Neural progenitor cell (in vitro differentiated cells): Measurements from ENCODE around the gene NPR3. TPM values are rescaled to one million over a fixed set of nuclear protein-coding genes. Genes with fewer than 3 reads are reported as not detected.

Source experiments
- DNase-seq: peaks from one replicate; pipeline ENCODE4 v3.0.0-alpha.2; 2016; ENCODE audit warnings: low spot score
- H2AFZ ChIP-seq: fragments of 200-600 bp; sonication (generic); replicated peaks from 2 replicates; pipeline ENCODE4 v1.6.1; 2016; ENCODE audit warnings: antibody characterized with exemption
- H3F3A ChIP-seq: fragments of 200-600 bp; sonication (generic); 2 replicates; pipeline ENCODE4 v1.6.1; 2016; ENCODE audit warnings: antibody characterized with exemption, low read depth
- H3K27ac ChIP-seq: fragments of 200-600 bp; sonication (generic); 2 replicates; pipeline ENCODE4 v1.5.1; 2016; ENCODE audit warnings: mild to moderate bottlenecking
- H3K27me3 ChIP-seq: fragments of 200-600 bp; sonication (generic); 2 replicates; pipeline ENCODE4 v1.6.1; 2016; ENCODE audit warnings: mild to moderate bottlenecking, moderate library complexity
- H3K36me3 ChIP-seq: fragments of 200-600 bp; sonication (generic); 2 replicates; pipeline ENCODE4 v1.5.1; 2016
- H3K4me1 ChIP-seq: fragments of 200-600 bp; sonication (generic); 2 replicates; pipeline ENCODE4 v1.6.1; 2016; ENCODE audit warnings: mixed run types
- H3K4me2 ChIP-seq: fragments of 200-600 bp; sonication (generic); 2 replicates; pipeline ENCODE4 v1.6.1; 2016
- H3K4me3 ChIP-seq: fragments of 200-600 bp; sonication (generic); 2 replicates; pipeline ENCODE4 v1.5.1; 2016
- H3K79me2 ChIP-seq: fragments of 200-600 bp; sonication (generic); 2 replicates; pipeline ENCODE4 v1.6.1; 2016; ENCODE audit warnings: low read depth
- H3K9ac ChIP-seq: fragments of 200-600 bp; sonication (generic); 2 replicates; pipeline ENCODE4 v1.6.1; 2016
- H3K9me3 ChIP-seq: fragments of 200-600 bp; sonication (generic); 2 replicates; pipeline ENCODE4 v1.5.1; 2016; ENCODE audit warnings: low read depth
- H4K20me1 ChIP-seq: fragments of 200-600 bp; sonication (generic); 2 replicates; pipeline ENCODE4 v1.6.1; 2016; ENCODE audit warnings: low read depth
- H3K27ac Mint-ChIP-seq: 3 replicates; pipeline ENCODE4 v1.8.0; 2021; ENCODE audit warnings: mixed read lengths
- H3K27me3 Mint-ChIP-seq: 2 replicates; pipeline ENCODE4 v1.8.0; 2022; ENCODE audit warnings: low read depth, mild to moderate bottlenecking, inconsistent platforms, moderate library complexity, mixed read lengths; ENCODE audit not compliant: insufficient read depth
- H3K36me3 Mint-ChIP-seq: 3 replicates; pipeline ENCODE4 v1.8.0; 2021; ENCODE audit warnings: mixed read lengths
- H3K4me1 Mint-ChIP-seq: 3 replicates; pipeline ENCODE4 v1.8.0; 2021; ENCODE audit warnings: mixed read lengths
- H3K4me3 Mint-ChIP-seq: 3 replicates; pipeline ENCODE4 v1.8.0; 2021; ENCODE audit warnings: mild to moderate bottlenecking, moderate library complexity, mixed read lengths
- H3K9me3 Mint-ChIP-seq: 3 replicates; pipeline ENCODE4 v1.8.0; 2020; ENCODE audit warnings: mixed read lengths
- CTCF ChIP-seq: fragments of 200-600 bp; sonication (generic); IDR thresholded peaks from 2 replicates; pipeline ENCODE4 v1.5.1; 2017; ENCODE audit warnings: antibody characterized with exemption, mild to moderate bottlenecking
- EZH2 ChIP-seq: fragments of 200-600 bp; sonication (generic); IDR thresholded peaks from 2 replicates; pipeline ENCODE4 v1.6.1; 2017; ENCODE audit warnings: antibody characterized with exemption, mild to moderate bottlenecking, moderate library complexity
- EZH2phosphoT487 ChIP-seq: fragments of 200-600 bp; sonication (generic); IDR thresholded peaks from 2 replicates; pipeline ENCODE4 v1.6.1; 2017; ENCODE audit warnings: antibody characterized with exemption
- total RNA-seq: library from RNA; depleted of rRNA; stranded (reverse); fragments of >200 nt; gene quantifications from 2 replicates; pipeline ENCODE4 v1.2.3, GENCODE V29; 2015; ENCODE audit warnings: low replicate concordance

The NPR3 gene
- total RNA-seq, 1 donor from 2014 or later, result not detected

GRCh38 chr5:32754284-32754683 lies 43.2 kb downstream of the NPR3 start:
- Histone ChIP-seq H3K4me2 (no peak overlapping the region), H3K4me1 (peaks cover 28% of the 10 kb centered on the region), H3K36me3 (no peaks in the 10 kb centered on the region), H3K4me3 (no peak overlapping the region), H4K20me1 (no peaks in the 10 kb centered on the region), H3K27ac (peak overlapping the region; percentile 46), H3K9ac (no peak overlapping the region), H3K27me3 (no peaks in the 10 kb centered on the region), H2AFZ (no peak overlapping the region), H3K79me2 (no peaks in the 10 kb centered on the region), H3K9me3 (no peaks in the 10 kb centered on the region), H3F3A (peaks cover 15% of the 10 kb centered on the region)
- TF ChIP-seq EZH2phosphoT487 (no peak), CTCF (no peak), EZH2 (no peak)
- DNase-seq, result no peak
- Mint-ChIP-seq H3K27me3 (peaks cover 2% of the 10 kb centered on the region), H3K4me1 (peaks cover 5% of the 10 kb centered on the region), H3K27ac (no peak overlapping the region), H3K4me3 (no peak overlapping the region), H3K36me3 (no peaks in the 10 kb centered on the region), H3K9me3 (peaks cover 3% of the 10 kb centered on the region)

GRCh38 chr5:32760091-32760509 lies 49.0 kb downstream of the NPR3 start:
- no peaks in the 10 kb centered on the region for H3K4me1 ChIP-seq
- H3K27me3 ChIP-seq, result no peaks in the 10 kb centered on the region
- H3K27ac ChIP-seq, result no peak overlapping the region
- TF ChIP-seq CTCF (no peak), EZH2phosphoT487 (no peak), EZH2 (no peak)
- H3K9me3 ChIP-seq, result no peaks in the 10 kb centered on the region
- H3K79me2 ChIP-seq, result no peaks in the 10 kb centered on the region
- no peak overlapping the region for H3K9ac ChIP-seq
- no peaks in the 10 kb centered on the region for H4K20me1 ChIP-seq
- no peaks in the 10 kb centered on the region for H3K36me3 ChIP-seq
- H3K9me3 Mint-ChIP-seq, result peaks cover 5% of the 10 kb centered on the region
- H3K4me3 ChIP-seq, result no peak overlapping the region
- H3K27me3 Mint-ChIP-seq, result peaks cover 2% of the 10 kb centered on the region
- no peaks in the 10 kb centered on the region for H3K4me1 Mint-ChIP-seq
- H3F3A ChIP-seq, result no peaks in the 10 kb centered on the region
- H3K27ac Mint-ChIP-seq, result no peak overlapping the region
- no peak overlapping the region for H2AFZ ChIP-seq
- no peaks in the 10 kb centered on the region for H3K36me3 Mint-ChIP-seq
- DNase-seq, result no peak
- H3K4me2 ChIP-seq, result no peak overlapping the region
- H3K4me3 Mint-ChIP-seq, result no peak overlapping the region

- Histone ChIP-seq H3K9ac (no peak overlapping the region), H3K27ac (no peak overlapping the region), H3K4me1 (no peaks in the 10 kb centered on the region), H3K4me2 (no peak overlapping the region), H3F3A (no peaks in the 10 kb centered on the region), H4K20me1 (no peaks in the 10 kb centered on the region), H3K9me3 (no peaks in the 10 kb centered on the region), H3K4me3 (no peak overlapping the region), H3K36me3 (no peaks in the 10 kb centered on the region), H3K79me2 (no peaks in the 10 kb centered on the region), H3K27me3 (no peaks in the 10 kb centered on the region), H2AFZ (no peak overlapping the region)
- no peak for TF ChIP-seq EZH2phosphoT487
- TF ChIP-seq CTCF, result no peak
- no peak for TF ChIP-seq EZH2
- H3K4me1 Mint-ChIP-seq, result no peaks in the 10 kb centered on the region
- H3K4me3 Mint-ChIP-seq, result no peak overlapping the region
- H3K36me3 Mint-ChIP-seq, result no peaks in the 10 kb centered on the region
- peaks cover 5% of the 10 kb centered on the region for H3K9me3 Mint-ChIP-seq
- DNase-seq, result no peak
- H3K27me3 Mint-ChIP-seq, result peaks cover 2% of the 10 kb centered on the region
- H3K27ac Mint-ChIP-seq, result no peak overlapping the region
Measured at GRCh38 chr5:32765266-32765665, 54.1 kb downstream of the NPR3 start.
